Measurements from ENCODE around the gene ATP11B.

DNA sequence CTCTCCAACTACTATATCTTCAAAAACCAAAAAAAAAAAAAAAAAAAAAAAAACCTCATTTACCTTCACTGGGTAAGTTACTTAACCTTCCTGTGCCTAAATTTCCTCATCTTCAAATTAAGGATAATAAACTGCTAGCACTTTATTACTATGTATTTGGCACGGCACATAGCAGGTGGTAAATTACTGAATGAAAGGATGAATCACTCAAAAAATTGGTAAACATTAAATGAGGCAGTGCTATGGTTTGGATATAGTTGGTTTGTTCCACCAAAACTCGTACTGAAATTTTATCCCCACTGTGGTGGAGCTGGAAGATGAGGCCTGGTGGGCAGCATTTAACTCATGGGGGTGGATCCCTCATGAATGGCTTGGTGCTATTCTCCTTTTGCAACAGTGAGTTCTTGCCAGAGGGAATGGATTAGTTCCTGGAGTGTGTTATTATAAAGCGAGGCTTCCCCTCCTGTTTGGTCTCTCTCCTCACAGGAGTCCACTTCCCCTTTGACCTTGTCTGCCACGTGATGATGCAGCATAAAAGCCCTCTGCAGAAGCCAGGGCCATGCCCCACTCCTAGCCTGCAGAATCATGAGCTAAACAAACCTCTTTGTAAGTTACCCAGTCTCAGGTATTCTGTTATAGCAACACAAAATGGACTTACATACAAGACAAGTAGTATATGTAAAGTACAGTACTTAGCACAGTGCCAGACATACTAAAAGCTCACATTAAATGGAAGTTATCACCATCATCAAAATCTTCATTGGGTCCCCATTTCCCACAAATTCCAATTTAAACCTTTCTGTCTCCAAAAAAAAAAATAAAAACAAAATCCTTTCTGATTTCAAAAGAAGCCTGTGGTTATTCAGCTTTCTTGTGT, 166.4 kb downstream of the ATP11B start:
- TF ChIP-seq, protein P1, sequence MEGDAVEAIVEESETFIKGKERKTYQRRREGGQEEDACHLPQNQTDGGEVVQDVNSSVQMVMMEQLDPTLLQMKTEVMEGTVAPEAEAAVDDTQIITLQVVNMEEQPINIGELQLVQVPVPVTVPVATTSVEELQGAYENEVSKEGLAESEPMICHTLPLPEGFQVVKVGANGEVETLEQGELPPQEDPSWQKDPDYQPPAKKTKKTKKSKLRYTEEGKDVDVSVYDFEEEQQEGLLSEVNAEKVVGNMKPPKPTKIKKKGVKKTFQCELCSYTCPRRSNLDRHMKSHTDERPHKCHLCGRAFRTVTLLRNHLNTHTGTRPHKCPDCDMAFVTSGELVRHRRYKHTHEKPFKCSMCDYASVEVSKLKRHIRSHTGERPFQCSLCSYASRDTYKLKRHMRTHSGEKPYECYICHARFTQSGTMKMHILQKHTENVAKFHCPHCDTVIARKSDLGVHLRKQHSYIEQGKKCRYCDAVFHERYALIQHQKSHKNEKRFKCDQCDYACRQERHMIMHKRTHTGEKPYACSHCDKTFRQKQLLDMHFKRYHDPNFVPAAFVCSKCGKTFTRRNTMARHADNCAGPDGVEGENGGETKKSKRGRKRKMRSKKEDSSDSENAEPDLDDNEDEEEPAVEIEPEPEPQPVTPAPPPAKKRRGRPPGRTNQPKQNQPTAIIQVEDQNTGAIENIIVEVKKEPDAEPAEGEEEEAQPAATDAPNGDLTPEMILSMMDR (conservative IDR thresholded peaks at IDR 0.05; ENCODE audit: low read depth, low read length) = no peak
- no peak for TF ChIP-seq EZH2 (IDR thresholded peaks at IDR 0.05; ENCODE audit: low read length, unreplicated experiment)

All from PC-3 (cell line).